ENCODE measurements around the gene SPRR5. TPM values are rescaled to one million over a fixed set of nuclear protein-coding genes. Genes with fewer than 3 reads are reported as not detected.

The SPRR5 gene
- polyA plus RNA-seq, 1 of the 3 experiments (the other 2 are of a cell fraction), result not detected

DNA sequence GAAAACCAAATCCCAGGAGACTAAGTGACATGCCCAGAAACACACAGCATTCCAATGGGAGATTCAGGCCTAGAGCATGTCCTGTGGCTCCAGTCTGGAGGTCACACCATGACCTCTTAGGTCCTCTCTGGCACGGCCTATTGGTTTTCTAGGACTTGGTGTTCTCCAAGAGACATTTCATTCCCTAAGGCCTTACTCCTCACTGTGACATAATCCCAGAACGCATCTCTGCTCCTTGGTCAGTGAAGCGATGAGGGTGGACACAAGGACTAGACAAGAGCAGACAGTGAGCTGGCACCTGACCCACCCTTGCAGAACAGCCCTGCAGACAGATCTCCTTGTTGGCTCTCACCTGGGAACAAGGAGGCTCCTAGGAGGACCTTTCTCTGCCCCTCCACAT lies 37.8 kb upstream of the SPRR5 start:
- H3K9me3 ChIP-seq, result no peaks in the 10 kb centered on the region
- peaks cover 0 to 30% of the 10 kb centered on the region in 2 experiments; a peak in 2 of 4 replicates for H3K4me1 ChIP-seq (ENCODE audit: control insufficient read depth in 1 of 2, insufficient read depth in 2 of 2, low read depth in 1 of 2, low read length in 1 of 2)
- H3K27ac ChIP-seq (ENCODE audit: low read depth in 2 of 2, low read length in 1 of 2), result no peak overlapping the region
- no peak for TF ChIP-seq FOXJ3 (CRISPR knock-in tag; IDR thresholded peaks at IDR 0.05)
- TF ChIP-seq SMC3 (IDR thresholded peaks at IDR 0.05; ENCODE audit: low read depth, low read length), result no peak
- TF ChIP-seq, protein P1, sequence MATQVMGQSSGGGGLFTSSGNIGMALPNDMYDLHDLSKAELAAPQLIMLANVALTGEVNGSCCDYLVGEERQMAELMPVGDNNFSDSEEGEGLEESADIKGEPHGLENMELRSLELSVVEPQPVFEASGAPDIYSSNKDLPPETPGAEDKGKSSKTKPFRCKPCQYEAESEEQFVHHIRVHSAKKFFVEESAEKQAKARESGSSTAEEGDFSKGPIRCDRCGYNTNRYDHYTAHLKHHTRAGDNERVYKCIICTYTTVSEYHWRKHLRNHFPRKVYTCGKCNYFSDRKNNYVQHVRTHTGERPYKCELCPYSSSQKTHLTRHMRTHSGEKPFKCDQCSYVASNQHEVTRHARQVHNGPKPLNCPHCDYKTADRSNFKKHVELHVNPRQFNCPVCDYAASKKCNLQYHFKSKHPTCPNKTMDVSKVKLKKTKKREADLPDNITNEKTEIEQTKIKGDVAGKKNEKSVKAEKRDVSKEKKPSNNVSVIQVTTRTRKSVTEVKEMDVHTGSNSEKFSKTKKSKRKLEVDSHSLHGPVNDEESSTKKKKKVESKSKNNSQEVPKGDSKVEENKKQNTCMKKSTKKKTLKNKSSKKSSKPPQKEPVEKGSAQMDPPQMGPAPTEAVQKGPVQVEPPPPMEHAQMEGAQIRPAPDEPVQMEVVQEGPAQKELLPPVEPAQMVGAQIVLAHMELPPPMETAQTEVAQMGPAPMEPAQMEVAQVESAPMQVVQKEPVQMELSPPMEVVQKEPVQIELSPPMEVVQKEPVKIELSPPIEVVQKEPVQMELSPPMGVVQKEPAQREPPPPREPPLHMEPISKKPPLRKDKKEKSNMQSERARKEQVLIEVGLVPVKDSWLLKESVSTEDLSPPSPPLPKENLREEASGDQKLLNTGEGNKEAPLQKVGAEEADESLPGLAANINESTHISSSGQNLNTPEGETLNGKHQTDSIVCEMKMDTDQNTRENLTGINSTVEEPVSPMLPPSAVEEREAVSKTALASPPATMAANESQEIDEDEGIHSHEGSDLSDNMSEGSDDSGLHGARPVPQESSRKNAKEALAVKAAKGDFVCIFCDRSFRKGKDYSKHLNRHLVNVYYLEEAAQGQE (IDR thresholded peaks at IDR 0.05; ENCODE audit: low read depth, low read length), result no peak
- TF ChIP-seq, protein P2, sequence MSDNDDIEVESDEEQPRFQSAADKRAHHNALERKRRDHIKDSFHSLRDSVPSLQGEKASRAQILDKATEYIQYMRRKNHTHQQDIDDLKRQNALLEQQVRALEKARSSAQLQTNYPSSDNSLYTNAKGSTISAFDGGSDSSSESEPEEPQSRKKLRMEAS (IDR thresholded peaks at IDR 0.05; ENCODE audit: low read depth), result no peak
- no peak for TF ChIP-seq TAF1 (IDR thresholded peaks at IDR 0.05; ENCODE audit: borderline replicate concordance, low read depth, low read length)
- TF ChIP-seq, protein P3, sequence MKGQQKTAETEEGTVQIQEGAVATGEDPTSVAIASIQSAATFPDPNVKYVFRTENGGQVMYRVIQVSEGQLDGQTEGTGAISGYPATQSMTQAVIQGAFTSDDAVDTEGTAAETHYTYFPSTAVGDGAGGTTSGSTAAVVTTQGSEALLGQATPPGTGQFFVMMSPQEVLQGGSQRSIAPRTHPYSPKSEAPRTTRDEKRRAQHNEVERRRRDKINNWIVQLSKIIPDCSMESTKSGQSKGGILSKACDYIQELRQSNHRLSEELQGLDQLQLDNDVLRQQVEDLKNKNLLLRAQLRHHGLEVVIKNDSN (IDR thresholded peaks at IDR 0.05; ENCODE audit: borderline replicate concordance, low read depth), result no peak
- TF ChIP-seq FOXM1 (IDR thresholded peaks at IDR 0.05; ENCODE audit: low read depth), result no peak
- TF ChIP-seq SIN3A (IDR thresholded peaks at IDR 0.05; ENCODE audit: borderline replicate concordance, low read depth, low read length), result no peak
- no peak for TF ChIP-seq ELF1 (IDR thresholded peaks at IDR 0.05)
- TF ChIP-seq RFX5 (IDR thresholded peaks at IDR 0.05; ENCODE audit: low read length), result no peak
- TF ChIP-seq, protein P4, sequence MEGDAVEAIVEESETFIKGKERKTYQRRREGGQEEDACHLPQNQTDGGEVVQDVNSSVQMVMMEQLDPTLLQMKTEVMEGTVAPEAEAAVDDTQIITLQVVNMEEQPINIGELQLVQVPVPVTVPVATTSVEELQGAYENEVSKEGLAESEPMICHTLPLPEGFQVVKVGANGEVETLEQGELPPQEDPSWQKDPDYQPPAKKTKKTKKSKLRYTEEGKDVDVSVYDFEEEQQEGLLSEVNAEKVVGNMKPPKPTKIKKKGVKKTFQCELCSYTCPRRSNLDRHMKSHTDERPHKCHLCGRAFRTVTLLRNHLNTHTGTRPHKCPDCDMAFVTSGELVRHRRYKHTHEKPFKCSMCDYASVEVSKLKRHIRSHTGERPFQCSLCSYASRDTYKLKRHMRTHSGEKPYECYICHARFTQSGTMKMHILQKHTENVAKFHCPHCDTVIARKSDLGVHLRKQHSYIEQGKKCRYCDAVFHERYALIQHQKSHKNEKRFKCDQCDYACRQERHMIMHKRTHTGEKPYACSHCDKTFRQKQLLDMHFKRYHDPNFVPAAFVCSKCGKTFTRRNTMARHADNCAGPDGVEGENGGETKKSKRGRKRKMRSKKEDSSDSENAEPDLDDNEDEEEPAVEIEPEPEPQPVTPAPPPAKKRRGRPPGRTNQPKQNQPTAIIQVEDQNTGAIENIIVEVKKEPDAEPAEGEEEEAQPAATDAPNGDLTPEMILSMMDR (IDR thresholded peaks at IDR 0.05), result no peak
- no peak for TF ChIP-seq MXI1 (IDR thresholded peaks at IDR 0.05; ENCODE audit: low read depth, low read length)
- no peak for TF ChIP-seq CHD2 (IDR thresholded peaks at IDR 0.05; ENCODE audit: low read length, partially characterized antibody)
- no peak for TF ChIP-seq EP300 (IDR thresholded peaks at IDR 0.05; ENCODE audit: borderline replicate concordance in 1 of 2, low read depth in 1 of 2, low read length in 1 of 2)
- TF ChIP-seq JUND (IDR thresholded peaks at IDR 0.05), result no peak
- no peak overlapping the region for H3K4me2 ChIP-seq
- H3K9ac ChIP-seq, result no peak overlapping the region
- no peaks in the 10 kb centered on the region for H3K36me3 ChIP-seq (replicated peaks in 1 of 2; ENCODE audit: control insufficient read depth in 1 of 2, insufficient read depth in 2 of 2, low read length in 1 of 2)
- no peaks in the 10 kb centered on the region for H4K20me1 ChIP-seq (ENCODE audit: insufficient read depth)
- DNase-seq, result no peak
- CTCF ChIA-PET, result interaction anchor here (1.4 kb wide), 1 partner anchor 40 kb away, joined by 3 read pairs; no protein-coding TSS in a partner anchor
- no peaks in the 10 kb centered on the region for H3K27me3 ChIP-seq (ENCODE audit: insufficient read depth)
- H3K9me2 ChIP-seq, result no peaks in the 10 kb centered on the region
- H2AFZ ChIP-seq (ENCODE audit: low read depth), result no peak overlapping the region
- H3K4me3 ChIP-seq (ENCODE audit: low read depth in 2 of 2, low read length in 1 of 2), result no peak overlapping the region
- POLR2A ChIA-PET, result no interaction called here
- peaks cover 35% of the 10 kb centered on the region for H3F3A ChIP-seq (replicated peaks; ENCODE audit: insufficient read depth)
- 60% methylated on average over 3 of the region's 3 CpGs for WGBS (ENCODE audit: low lambda C conversion rate)
- H3K79me2 ChIP-seq (ENCODE audit: insufficient read depth), result no peaks in the 10 kb centered on the region
